SKM-1 (cell line): ENCODE measurements around the gene CHMP1B.
"Not testable (repeated sequence)": the region's sequence is repeated elsewhere in the genome, so short reads cannot be mapped to it uniquely, and the experiment has no call there.

Experiments used
- DNase-seq: peaks from one replicate; lab custom pipeline; 2025; ENCODE audit not compliant: unreplicated experiment; lab: John Stamatoyannopoulos, UW

Gene CHMP1B

DNA sequence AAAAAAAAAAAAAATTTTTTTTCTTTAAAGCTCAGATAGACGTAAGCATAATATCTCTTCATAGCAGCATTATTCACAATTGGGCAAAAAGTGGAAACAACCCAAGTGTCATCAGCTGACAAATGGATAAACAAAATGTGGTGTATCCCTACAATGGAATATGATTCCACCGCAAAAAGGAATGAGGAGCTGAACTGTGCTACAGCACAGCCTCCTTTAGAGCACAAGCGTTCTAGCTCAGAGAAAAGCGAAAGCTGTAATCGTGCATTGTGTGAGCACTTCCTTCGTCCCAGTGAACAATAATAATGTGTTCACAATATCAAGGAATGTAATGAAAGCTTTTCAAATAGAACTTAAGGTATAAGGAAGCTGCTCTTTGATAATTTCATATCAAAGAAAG, 11.7 kb upstream of the CHMP1B start:
- DNase-seq = no peak

DNA sequence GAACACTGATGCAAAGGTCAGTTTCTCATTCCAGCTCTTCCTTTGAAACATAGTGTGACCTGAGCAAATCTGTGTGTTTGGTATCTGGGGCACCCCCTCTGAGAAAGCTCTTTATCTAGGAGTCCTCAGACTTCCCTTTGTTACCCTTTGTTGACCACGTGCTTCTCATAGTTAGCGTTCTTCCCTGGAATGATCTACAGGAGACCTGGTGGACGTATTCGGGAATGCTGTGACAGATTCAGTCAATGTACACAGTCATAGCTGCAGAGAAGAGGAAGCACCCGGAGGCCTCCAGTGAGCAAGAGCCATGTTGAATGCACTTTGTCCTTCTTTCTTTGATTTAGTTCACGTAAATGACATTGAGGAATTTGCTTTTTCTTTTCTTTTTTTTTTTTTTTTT, 10.7 kb upstream of the CHMP1B start:
- DNase-seq = no peak

DNA sequence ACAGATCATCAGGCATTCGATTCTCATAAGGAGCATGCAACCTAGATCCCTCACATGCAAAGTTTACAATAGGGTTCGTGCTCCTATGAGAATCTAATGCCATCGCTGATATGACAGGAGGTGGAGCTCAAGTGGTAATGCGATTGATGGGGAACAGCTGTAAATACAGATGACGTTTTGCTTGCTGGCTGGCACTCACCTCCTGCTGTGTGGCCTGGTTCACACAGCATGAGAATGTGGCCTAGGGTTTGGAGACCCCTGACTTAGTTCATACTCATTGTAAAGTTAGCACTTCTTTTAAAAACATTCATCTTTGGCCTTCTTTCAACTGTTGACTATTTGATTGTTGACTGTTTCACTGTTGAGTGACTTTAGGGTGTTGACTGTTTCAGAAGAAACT, 8.7 kb upstream of the CHMP1B start:
- DNase-seq = no peak

DNA sequence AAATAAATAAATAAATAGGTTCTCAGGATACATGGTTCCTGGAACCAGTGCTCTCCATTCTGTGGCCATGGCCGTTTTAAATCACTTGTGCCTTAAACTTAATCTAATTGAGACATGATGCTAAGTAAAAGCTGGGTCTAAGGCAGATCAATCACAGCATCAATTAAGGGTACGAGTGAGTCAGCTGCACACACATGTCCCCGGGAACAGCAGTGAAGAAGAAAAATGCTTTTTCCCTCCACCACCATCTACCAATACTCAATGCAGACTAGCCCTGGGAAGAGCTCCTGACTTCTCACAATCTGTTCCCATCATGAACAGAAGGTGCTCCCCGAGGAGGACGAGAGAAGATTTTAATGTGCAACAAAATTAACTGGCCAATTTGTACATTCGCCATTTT, 6.8 kb upstream of the CHMP1B start:
- no peak for DNase-seq

DNA sequence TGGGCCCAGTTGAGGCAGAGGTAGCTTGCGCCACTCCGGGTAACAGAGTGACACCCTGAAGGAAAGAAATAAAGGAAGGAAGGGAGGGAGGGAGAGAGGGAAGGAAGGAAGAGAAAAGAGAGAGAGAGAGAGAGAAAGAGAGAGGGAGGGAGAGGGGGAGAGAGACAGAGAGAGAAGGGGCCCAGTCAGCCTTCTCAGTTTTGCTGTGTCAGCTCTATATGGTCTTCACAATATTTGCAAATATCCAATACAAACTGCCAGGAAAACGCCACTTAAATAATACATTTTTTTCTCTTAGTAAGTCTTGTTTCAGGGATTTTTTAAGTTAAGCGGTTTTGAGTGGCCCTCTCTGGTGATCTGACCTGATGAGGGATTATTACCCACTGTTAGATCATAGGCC, 5.6 kb upstream of the CHMP1B start:
- DNase-seq = no peak

DNA sequence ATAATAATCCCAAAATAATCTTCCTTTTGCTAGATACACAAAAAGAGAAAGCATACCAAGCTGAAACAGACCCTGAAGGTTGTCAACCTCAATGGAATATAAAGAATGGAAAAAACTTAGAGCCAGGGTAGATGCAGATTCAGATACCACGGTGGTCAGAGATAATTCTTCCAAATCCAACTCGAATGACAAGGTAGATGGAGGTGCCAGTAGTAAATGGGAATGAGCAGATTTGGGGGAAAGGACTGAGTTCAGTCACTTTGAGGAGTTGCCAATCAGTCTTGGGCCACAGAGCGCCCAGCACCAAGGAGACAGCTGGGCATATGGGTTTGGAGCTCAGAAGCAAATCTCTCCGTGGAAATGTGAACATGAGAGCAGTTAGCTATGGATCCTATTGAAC, 3.4 kb upstream of the CHMP1B start:
- DNase-seq = no peak

DNA sequence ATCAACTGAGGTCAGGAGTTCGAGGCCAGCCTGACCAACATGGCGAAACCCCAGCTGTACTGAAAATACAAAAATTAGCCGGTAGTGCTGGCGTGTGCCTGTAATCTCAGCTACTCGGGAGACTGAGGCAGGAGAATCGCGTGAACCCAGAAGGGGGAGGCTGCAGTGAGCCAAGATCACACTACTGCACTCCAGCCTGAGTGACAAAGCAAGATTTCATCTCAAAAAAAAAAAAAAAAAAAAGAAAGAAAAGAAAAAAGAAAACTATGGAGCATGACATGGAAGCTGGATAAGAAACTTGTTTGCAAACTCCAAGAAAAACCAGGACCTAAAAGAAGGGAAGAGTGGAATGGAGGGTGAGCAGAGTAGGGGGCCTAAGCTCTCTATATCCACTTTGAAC, 1.9 kb upstream of the CHMP1B start:
- no peak for DNase-seq

DNA sequence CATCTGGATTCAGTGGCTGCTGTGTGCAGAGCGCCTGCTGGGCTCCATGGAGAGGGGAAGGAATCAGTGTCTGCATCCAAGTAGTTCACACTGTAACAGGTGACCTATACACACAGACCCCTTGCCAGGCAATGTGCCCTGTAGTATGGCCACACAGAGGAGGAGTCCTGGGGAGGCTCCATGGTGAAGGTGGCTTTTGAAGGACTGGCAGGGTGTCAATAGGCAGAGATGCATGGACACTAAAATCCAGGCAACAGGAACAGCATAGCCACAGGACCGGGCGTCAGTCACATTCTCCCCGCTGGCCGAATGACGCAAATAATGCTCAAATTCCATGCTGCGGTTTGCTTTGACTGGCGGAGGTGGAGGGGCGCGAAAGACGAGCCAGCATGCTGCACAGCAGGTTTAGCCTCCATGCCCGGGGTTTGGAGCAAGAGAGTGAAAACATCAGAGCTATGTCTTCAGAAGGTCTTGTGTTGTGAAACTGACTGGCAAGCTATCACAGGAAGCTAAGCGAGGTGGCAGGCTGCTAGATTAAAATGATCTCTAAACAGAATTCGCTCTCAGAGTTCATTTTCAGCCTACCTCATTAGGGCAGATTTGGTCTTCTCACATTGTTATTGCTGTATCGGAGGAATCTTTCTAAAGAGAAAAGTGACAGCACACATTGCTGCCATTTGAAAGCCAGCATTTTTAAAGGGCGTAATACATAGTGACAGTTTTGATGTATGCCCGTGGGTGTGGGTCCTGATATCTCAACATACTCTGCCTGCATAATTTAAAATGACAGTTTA, 1.2 kb upstream of the CHMP1B start:
- DNase-seq = peak; percentile 34

DNA sequence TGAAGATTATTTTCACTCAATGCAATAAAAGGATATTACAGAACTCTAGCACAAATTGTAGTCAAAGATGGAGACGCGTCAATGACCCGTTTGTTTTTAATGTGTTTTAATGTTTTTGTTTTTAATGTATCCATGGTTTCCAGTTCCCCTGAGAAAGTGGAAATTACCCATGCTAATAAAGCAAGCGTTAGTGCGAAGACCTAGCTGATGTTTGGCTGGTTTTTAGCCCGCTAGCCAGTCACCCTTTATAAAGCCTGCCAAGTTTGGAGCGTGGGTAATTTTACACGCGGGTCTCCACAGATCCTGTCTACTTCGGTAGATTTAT, 430 bp upstream of the CHMP1B start:
- DNase-seq = no peak

DNA sequence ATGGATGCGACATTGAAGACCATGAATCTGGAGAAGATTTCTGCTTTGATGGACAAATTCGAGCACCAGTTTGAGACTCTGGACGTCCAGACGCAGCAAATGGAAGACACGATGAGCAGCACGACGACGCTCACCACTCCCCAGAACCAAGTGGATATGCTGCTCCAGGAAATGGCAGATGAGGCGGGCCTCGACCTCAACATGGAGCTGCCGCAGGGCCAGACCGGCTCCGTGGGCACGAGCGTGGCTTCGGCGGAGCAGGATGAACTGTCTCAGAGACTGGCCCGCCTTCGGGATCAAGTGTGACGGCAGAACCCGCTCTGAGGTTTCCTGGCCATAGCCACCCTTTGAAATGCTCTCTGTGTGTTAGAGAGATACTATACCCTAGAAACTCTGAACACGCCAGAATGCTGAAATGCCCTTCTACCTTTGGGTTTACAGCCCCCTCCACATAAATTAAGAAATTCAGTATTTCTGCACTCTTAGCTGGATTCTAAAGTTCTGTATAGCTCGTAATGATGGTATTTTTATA, 659 bp downstream of the CHMP1B start:
- no peak for DNase-seq

DNA sequence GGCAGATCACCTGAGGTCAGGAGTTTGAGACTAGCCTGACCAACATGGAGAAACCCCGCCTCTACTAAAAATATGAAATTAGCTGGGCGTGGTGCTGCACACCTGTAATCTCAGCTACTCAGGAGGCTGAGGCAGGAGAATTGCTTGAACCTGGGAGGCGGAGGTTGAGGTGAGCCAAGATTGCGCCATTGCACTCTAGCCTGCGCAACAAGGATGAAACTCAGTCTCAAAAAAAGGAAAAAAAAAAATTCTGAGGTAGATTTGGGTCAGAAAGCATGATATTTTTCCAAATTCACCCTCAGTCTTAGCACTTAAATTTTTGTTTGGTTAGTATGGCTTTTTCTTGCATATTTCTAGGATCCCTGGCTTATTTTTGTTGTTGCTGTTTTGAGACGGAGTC, 3.3 kb downstream of the CHMP1B start:
- DNase-seq = not testable (repeated sequence)

DNA sequence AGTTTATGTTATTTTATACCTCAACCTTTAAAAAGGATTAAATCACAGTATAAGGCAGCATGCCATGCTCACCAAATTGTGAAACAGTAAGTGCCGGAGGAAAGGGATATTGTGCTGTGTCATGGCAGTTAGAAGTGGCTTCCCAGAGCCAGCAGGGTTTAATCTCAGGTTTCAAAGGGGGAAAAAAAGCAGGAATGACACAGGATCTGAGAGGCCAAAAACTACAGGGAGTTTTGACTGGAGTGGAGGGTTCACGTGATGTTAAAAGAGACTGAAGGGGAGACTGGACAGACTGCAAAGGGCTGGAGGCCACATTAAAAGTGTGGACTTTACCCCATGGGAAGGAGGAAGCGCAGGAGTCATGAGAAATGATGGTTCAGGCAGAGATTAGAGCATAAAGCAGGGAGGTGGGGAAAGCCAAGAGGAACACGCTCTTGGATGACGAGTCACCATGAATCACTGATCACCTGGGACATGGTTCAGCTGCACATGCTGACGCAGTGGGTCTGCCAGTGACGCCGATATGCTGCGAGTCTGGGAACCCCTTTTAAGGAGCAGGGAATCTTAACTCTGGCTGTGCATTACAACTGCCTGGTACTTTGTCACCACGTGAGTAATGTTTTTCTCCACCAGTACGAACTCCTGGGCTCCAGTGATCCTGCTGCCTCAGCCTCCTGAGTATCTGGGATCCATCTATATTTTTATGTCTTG, 6.1 kb downstream of the CHMP1B start:
- no peak for DNase-seq

DNA sequence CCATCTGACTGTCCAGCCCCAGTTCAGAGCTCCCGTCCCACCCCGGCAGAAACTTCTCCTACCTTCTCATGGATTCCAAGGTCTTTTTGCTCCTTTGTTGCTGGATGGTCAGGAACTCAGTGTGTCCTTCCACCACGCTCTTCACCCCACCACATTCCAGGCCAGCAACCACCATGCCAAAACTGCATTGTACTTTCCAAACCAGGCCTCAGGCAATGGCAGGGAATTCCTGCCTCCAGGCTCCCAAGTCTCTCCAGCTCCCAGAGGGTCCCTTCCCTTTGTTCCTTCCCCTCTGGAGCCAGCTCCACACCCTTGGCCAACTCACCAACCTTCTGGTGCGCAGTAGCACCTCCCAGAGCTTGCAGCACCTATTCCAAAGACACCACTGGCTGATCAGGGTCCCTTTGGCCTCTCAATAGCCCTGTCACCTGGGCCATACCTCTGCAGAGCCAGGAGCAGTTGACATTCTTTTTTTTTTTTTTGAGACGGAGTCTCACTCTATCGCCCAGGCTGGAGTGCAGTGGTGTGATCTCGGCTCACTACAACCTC, 8.1 kb downstream of the CHMP1B start:
- no peak for DNase-seq

DNA sequence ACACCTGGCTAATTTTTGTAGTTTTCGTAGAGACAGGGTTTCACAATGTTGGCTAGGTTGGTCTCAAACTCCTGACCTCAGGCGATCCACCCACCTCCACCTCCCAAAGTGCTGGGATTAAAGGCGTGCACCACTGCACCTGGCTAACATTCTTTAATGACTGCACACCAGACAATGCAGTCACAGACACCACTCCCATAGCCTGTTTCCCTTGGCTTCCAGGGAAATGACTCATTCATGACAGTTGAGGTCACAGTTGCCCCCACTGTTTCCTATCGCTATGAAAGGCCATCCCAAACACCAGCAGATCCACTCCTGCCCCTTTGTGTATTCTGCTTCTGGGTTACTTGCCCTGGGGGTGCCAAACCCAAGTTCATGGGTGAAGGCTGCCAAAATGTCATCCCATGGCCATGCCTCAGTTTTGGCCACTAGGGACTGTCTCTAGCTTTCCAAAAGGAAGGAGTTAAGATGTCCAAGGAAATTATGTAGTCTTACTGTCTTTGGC, 8.7 kb downstream of the CHMP1B start:
- DNase-seq = no peak

DNA sequence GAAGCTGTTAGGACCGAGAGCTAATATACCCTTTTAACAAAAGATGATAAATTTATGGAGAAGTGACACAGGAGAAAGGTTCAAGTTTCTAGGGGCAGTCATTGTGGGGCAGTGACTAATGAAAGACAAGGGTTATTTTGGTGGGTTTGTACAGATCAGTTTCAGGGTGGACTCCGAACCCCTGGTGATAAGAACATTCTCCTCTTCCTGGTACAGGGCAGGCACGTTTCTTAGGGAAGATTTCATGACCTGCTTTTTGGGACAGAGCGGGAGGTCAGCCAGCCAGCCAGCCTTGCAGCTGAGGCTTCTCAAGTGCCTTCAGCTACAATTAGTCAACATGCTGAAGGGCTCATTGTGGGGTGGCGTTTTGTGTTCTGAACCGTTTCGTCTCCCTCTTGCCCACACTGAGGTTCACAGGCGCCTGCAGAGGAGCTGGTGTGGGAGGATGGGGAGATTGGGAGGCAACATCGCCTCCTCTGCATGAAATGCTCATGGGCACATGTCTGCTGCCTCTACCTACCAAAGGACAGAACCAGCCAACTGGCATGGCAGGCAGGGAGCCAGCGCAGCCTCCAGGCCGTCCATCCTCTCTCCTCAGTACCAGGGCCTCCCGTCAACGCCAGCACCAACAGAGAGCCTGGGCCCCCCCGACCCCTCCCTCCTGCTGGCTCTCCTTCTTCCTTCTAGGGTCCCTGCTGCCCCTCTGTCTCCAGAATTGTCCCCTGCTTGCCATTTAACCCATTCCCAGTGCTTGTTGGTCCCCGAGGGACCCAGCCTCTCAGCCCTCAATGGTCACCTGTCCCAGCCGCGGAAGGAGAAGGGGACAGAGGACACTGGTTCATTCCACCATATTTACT, 9.6 kb downstream of the CHMP1B start:
- DNase-seq = no peak

DNA sequence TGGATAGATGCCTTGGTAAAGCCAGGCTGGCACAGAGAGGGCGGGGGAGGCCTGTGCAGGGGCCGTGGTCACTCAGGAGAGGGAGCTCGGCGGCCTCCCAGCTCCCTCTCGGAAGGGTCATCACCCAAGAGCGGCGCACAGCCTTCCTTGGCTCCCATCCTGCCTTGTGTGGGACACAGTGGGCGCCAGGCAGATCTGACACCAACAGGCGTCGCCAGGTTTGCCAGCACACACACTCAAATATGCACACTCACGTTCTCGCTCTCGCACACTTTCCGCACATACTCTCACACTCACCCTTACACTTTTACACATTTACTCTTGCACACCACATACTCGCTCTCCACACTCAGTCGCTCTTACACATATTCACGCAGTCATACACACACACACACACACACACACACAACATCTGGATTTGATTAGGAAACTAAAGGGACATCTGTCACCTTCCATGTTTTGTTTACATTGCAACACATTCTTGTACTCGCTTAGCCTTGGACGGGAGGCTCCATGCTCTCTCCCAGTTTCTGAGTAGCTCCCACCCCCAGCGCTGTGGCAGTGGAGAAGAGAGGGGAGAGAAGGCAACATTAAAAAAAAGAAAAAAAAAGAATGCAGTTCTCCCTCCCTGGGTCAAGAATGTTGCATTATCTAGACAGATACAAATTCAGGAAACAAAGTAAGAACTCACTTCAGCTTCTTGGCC, 10.5 kb downstream of the CHMP1B start:
- no peak for DNase-seq

DNA sequence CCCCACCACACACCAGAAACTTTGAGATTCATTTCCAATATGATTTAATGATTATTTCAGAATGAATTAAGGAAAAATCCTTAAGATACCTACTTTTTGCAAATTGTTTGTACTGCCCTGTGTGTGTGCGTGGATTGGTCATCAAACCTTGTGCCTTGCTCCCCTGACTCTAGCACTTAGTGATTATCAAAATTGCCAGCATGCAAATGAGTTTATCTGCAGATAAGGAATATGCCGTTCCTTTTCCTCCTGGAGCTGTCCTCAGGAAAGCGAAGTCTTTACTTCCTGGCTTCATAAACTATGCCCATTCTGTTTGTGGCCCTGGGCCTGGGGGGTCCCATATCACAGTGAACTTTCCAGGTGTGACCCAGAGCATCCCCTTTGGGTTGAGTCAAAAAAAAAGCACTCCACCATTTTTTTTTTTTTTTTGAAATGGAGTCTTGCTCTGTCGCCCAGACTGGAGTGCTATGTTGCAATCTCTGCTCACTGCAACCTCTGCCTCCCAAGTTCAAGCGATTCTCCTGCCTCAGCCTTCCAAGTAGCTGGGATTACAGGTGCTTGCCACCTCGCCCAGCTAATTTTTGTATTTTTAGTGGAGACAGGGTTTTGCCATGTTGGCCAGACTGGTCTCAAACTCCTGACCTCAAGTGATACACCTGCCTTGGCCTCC, 11.4 kb downstream of the CHMP1B start:
- DNase-seq = no peak

DNA sequence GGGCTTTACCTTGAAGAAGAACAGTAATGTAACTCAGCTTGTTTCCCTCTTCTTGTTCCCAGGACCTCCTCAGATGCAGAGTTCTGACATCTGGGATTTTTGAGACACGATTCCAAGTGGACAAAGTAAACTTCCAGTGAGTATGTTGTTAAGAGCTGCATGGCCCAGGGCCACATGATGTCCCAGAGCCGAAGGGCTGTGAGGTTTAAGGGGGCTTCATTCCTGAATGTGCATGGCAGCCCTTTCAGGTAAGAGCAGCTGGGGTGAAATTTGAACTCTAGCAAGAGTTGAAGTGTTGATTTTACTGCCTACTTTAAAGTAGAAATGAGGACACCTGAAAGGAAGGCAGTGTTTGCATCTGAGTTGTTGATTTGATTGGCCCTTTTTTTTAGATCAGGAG, 13.3 kb downstream of the CHMP1B start:
- DNase-seq = no peak

DNA sequence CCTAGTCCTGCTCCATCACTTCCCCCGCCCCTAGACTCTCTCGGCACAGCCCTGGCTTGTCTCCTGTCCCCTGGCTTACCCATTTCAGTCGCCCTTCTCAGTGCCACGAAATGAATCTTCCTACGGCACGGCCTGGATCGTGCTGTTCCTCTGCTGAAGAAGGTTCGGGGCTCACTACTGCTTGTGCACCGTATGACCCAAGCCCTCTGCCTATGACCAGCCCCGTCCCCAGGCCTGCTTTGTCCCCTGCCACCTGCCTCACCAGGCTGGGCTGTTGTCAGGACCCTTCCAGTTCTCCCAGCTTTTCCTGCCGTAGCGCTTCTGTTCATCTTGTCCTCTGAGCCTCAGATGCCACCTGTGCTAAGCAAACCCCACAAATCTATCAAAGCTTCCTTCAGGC, 13.9 kb downstream of the CHMP1B start:
- no peak for DNase-seq

DNA sequence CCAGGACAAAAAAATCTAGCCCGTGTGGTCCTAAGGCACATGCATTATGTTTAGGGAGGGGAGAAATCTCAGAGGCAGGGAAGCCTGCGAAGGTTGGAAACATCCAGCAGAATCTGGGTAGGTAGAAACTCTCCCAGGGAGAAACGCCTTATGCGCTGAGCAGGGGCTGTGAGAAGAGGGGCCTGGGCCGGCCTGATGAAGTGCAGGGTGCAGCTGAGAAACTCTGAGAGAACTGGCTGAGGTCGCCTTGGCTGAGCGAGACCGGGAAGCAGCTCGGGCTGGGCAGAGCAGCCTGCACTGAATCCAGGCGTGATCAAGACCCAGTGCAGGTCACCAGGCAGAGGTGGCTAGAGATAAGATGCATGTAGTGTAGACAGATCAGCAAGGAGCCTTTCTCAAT, 15.1 kb downstream of the CHMP1B start:
- no peak for DNase-seq
